Measurements from ENCODE around the gene EPB41L4B. TPM values are rescaled to one million over a fixed set of nuclear protein-coding genes. Genes with fewer than 3 reads are reported as not detected.

The EPB41L4B gene
- total RNA-seq, 1 donor from 2014 or later = 5.5 TPM

- no peak for DNase-seq (ENCODE audit: low spot score in 2 of 2, unreplicated experiment in 2 of 2)
- H3K27ac Mint-ChIP-seq = no peak overlapping the region
These were observed 64.5 kb downstream of the EPB41L4B start for GRCh38 chr9:109256336-109256735.

GRCh38 chr9:109255394-109255793 is 65.5 kb downstream of the EPB41L4B start:
- peaks cover 3% of the 10 kb centered on the region for H3K4me1 Mint-ChIP-seq
- no peak overlapping the region for H3K4me3 Mint-ChIP-seq
- DNase-seq (ENCODE audit: low spot score in 2 of 2, unreplicated experiment in 2 of 2) = no peak
- H3K27me3 Mint-ChIP-seq (ENCODE audit: low read depth) = no peaks in the 10 kb centered on the region
- H3K9me3 Mint-ChIP-seq = no peaks in the 10 kb centered on the region
- no peak for TF ChIP-seq CTCF (IDR thresholded peaks at IDR 0.05; ENCODE audit: unreplicated experiment)
- H3K27ac Mint-ChIP-seq = no peak overlapping the region
- H3K36me3 Mint-ChIP-seq = peaks cover 4% of the 10 kb centered on the region

More at GRCh38 chr9:109256336-109256735, 64.5 kb downstream of the EPB41L4B start:
- no peak for TF ChIP-seq CTCF (IDR thresholded peaks at IDR 0.05; ENCODE audit: unreplicated experiment)
- Mint-ChIP-seq H3K9me3 (no peaks in the 10 kb centered on the region), H3K4me3 (no peak overlapping the region), H3K27me3 (ENCODE audit: low read depth) (no peaks in the 10 kb centered on the region), H3K4me1 (peaks cover 3% of the 10 kb centered on the region), H3K36me3 (peaks cover 4% of the 10 kb centered on the region)

GRCh38 chr9:109254317-109254716 is 66.5 kb downstream of the EPB41L4B start:
- Mint-ChIP-seq H3K4me3 (no peak overlapping the region), H3K4me1 (peaks cover 3% of the 10 kb centered on the region), H3K9me3 (no peaks in the 10 kb centered on the region), H3K36me3 (peaks cover 4% of the 10 kb centered on the region), H3K27me3 (ENCODE audit: low read depth) (no peaks in the 10 kb centered on the region), H3K27ac (no peak overlapping the region)
- TF ChIP-seq CTCF (IDR thresholded peaks at IDR 0.05; ENCODE audit: unreplicated experiment) = no peak
- no peak for DNase-seq (ENCODE audit: low spot score in 2 of 2, unreplicated experiment in 2 of 2)

- no peak overlapping the region for H3K27ac Mint-ChIP-seq
- no peak for DNase-seq (ENCODE audit: low spot score in 2 of 2, unreplicated experiment in 2 of 2)
- peaks cover 4% of the 10 kb centered on the region for H3K36me3 Mint-ChIP-seq
- no peaks in the 10 kb centered on the region for H3K9me3 Mint-ChIP-seq
- no peak for TF ChIP-seq CTCF (IDR thresholded peaks at IDR 0.05; ENCODE audit: unreplicated experiment)
- H3K4me3 Mint-ChIP-seq = no peak overlapping the region
- no peaks in the 10 kb centered on the region for H3K27me3 Mint-ChIP-seq (ENCODE audit: low read depth)
- peaks cover 3% of the 10 kb centered on the region for H3K4me1 Mint-ChIP-seq
These were observed 67.1 kb downstream of the EPB41L4B start for GRCh38 chr9:109253637-109254284.

- no peaks in the 10 kb centered on the region for H3K27me3 Mint-ChIP-seq (ENCODE audit: low read depth)
- no peaks in the 10 kb centered on the region for H3K4me1 Mint-ChIP-seq
- H3K36me3 Mint-ChIP-seq = peaks cover 4% of the 10 kb centered on the region
- no peaks in the 10 kb centered on the region for H3K9me3 Mint-ChIP-seq
- no peak overlapping the region for H3K4me3 Mint-ChIP-seq
- no peak for DNase-seq (ENCODE audit: low spot score in 2 of 2, unreplicated experiment in 2 of 2)
- no peak for TF ChIP-seq CTCF (IDR thresholded peaks at IDR 0.05; ENCODE audit: unreplicated experiment)
- H3K27ac Mint-ChIP-seq = no peak overlapping the region
These were observed 67.6 kb downstream of the EPB41L4B start for GRCh38 chr9:109253241-109253636.

Measured in mesothelial cell of epicardium (in vitro differentiated cells).